A549 (cell line): Measurements from ENCODE around the gene E2F6.

Experiments used
- RFX5 ChIP-seq: fragments of 450-650 bp; IDR thresholded peaks from 2 replicates; pipeline ENCODE4 v1.7.1; 2014; ENCODE audit warnings: antibody characterized with exemption, mild to moderate bottlenecking, moderate library complexity
- USF2 ChIP-seq: fragments of 450-650 bp; IDR thresholded peaks from 2 replicates; pipeline ENCODE4 v1.6.1; 2014; ENCODE audit warnings: antibody characterized with exemption

- no peak for TF ChIP-seq RFX5
- TF ChIP-seq USF2: no peak
Measured at GRCh38 chr2:11481426-11481788, 15.4 kb upstream of the E2F6 start.
